Testis (tissue), 2 donors: Measurements from ENCODE around the gene SLC44A1.

Experiments used
- POLR2A ChIP-seq: fragments of 450-650 bp; IDR thresholded peaks from one replicate; pipeline ENCODE4 v1.6.1; 2017; ENCODE audit warnings: antibody characterized with exemption, mild to moderate bottlenecking, moderate library complexity
- TF ChIP-seq, protein P1 (sequence below), 3 experiments: fragments of 450-650 bp in 2 of 3; fragments of 200-600 bp in 1 of 3; sonication (generic) in 1 of 3; IDR thresholded peaks; one replicate each; pipeline ENCODE4 v1.5.1; 2016 to 2019; ENCODE audit warnings: antibody characterized with exemption in 3 of 3, mild to moderate bottlenecking in 2 of 3, moderate library complexity in 1 of 3

DNA sequence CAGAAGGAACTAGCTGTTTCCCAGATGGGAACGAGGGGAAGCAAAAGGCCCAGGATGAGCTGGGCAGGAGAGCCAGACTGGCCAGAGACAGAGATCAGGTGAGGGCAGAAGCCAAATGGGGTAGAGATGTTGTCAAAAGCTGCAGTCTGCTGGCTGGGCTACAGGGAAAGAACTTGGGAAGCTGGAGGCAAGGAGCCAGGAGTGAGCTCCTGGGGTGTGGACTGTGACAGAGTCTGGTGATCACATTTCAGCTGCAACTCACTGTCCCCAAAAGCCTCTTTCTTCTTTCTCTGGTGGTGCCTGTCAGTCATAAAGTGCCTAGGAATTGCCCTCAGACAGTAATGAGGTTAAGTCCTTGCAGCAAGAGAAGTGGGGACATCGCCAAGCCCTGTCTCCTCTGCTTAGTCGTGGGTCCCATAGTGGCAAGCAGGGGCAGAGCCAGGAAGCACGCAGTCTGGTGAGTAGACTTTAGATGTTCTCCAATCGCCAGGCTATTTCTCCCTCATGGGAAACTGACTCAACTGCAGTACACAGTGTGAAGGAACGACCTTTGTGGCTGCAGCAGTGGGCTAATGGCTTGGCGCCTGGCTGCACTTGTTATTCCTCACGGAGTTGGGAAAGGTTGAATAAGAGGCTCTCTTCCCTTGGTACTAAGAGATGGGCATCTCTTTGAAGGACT, 200.9 kb downstream of the SLC44A1 start:
- TF ChIP-seq, protein P1, sequence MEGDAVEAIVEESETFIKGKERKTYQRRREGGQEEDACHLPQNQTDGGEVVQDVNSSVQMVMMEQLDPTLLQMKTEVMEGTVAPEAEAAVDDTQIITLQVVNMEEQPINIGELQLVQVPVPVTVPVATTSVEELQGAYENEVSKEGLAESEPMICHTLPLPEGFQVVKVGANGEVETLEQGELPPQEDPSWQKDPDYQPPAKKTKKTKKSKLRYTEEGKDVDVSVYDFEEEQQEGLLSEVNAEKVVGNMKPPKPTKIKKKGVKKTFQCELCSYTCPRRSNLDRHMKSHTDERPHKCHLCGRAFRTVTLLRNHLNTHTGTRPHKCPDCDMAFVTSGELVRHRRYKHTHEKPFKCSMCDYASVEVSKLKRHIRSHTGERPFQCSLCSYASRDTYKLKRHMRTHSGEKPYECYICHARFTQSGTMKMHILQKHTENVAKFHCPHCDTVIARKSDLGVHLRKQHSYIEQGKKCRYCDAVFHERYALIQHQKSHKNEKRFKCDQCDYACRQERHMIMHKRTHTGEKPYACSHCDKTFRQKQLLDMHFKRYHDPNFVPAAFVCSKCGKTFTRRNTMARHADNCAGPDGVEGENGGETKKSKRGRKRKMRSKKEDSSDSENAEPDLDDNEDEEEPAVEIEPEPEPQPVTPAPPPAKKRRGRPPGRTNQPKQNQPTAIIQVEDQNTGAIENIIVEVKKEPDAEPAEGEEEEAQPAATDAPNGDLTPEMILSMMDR (IDR thresholded peaks at IDR 0.05), result no peak
- no peak for TF ChIP-seq POLR2A
